Testis (tissue), 3 donors: Measurements from ENCODE around the gene NAT8L. TPM values are rescaled to one million over a fixed set of nuclear protein-coding genes. Genes with fewer than 3 reads are reported as not detected.

ENCODE experiments used
- DNase-seq: peaks from one replicate; pipeline ENCODE4 v3.0.0-alpha.2; 2019
- H3K27ac ChIP-seq, 2 donors: fragments of 200-600 bp; sonication (generic); one replicate each; pipeline ENCODE4 v1.5.1; 2019
- H3K27me3 ChIP-seq: fragments of 200-600 bp; sonication (generic); one replicate; pipeline ENCODE4 v1.5.1; 2019
- H3K36me3 ChIP-seq: fragments of 200-600 bp; sonication (generic); one replicate; pipeline ENCODE4 v1.5.1; 2017; ENCODE audit warnings: low read depth; ENCODE audit errors: missing control alignments
- H3K4me1 ChIP-seq: fragments of 200-600 bp; sonication (generic); one replicate; pipeline ENCODE4 v1.5.1; 2019
- H3K4me3 ChIP-seq, 2 donors: fragments of 200-600 bp; sonication (generic); one replicate each; pipeline ENCODE4 v1.5.1; 2017 to 2019
- H3K9me3 ChIP-seq: fragments of 200-600 bp; sonication (generic); one replicate; pipeline ENCODE4 v1.5.1; 2017
- POLR2A ChIP-seq: fragments of 450-650 bp; IDR thresholded peaks from one replicate; pipeline ENCODE4 v1.6.1; 2017; ENCODE audit warnings: antibody characterized with exemption, mild to moderate bottlenecking, moderate library complexity
- WGBS, 2 donors: methylation state at CpG; one replicate each; pipeline ENCODE4 v1.1.5; 2018; 5-methylcytosine and 5-hydroxymethylcytosine counted together
- intact Hi-C: fragments of 100-400 bp; cut with DNase I; formaldehyde crosslinking; loops from one replicate; pipeline ENCODE4 v1.15.1; 2023; ENCODE audit warnings: low total_unique reads
- polyA plus RNA-seq: library from polyadenylated mRNA; stranded (reverse); fragments of 350-450 nt; fragmentation: Illumina TruSeq; extraction: RNeasy Lipid Tissue Mini Kit (QIAGEN cat#74804); gene quantifications from one replicate; pipeline ENCODE4 v1.2.3, GENCODE V29; 2014; ENCODE audit warnings: low read depth, low replicate concordance; ENCODE audit not compliant: insufficient read depth
- total RNA-seq, 2 donors: library from RNA; depleted of rRNA; stranded (reverse); fragments of >200 nt; gene quantifications; one replicate each; pipeline ENCODE4 v1.2.3, GENCODE V29; 2016
- TF ChIP-seq, protein P1 (sequence below), 3 experiments: fragments of 450-650 bp in 2 of 3; fragments of 200-600 bp in 1 of 3; sonication (generic) in 1 of 3; IDR thresholded peaks; one replicate each; pipeline ENCODE4 v1.5.1; 2016 to 2019; ENCODE audit warnings: antibody characterized with exemption in 3 of 3, mild to moderate bottlenecking in 2 of 3, moderate library complexity in 1 of 3

The NAT8L gene
- total and polyA plus RNA-seq, 3 donors from 2014 or later: 36.6 to 82.9 (median 56.6) TPM

DNA sequence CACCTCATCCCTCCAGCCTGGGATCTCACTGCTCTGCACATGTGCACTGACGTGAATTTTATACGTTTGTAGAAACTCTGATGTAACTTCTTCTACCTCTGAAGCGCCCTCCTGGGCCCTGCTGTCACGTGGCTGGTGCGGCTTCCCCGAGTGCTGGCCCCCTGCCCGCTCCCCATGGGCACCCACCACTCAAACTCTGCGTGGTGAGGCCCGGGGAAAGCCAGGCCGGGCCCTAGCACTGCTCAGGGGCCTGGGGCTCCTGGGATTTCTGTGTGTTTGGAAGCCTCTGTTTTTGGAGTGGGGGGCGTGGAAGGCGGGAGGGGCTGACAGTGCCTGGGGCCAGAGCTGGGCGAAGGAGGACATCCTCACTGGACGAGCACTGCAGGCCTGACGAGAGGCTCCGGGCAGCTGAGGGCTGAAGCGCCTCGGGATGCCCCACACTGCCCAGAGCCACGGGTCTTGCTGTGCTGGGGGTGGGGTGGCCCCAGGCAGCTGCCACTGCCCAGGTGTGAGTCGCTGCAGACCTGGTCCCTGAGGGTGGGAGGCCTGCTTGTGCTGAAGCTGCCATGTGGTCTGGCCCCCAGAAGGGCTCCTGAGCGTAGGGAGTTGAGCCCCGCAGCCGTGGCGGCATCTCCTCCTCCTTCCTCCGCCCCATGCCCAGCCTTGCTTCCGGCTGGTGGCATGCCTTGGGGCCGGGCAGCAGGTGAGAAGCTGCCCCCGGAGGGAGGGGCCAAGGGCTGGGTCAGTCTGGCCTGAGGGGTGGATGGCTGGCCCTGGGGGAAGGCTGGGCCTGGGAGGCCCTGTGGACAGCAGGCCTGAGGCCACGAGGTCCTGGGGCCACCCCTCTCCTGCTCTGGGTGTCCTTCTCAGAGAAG lies 7.7 kb downstream of the NAT8L start:
- Histone ChIP-seq H3K4me3 (no peak overlapping the region), H3K36me3 (no peaks in the 10 kb centered on the region), H3K27me3 (no peaks in the 10 kb centered on the region), H3K4me1 (peaks cover 34% of the 10 kb centered on the region), H3K27ac (no peak overlapping the region), H3K9me3 (no peaks in the 10 kb centered on the region)
- intact Hi-C loops: no loop called here
- DNase-seq: no peak
- no peak for TF ChIP-seq POLR2A
- TF ChIP-seq, protein P1, sequence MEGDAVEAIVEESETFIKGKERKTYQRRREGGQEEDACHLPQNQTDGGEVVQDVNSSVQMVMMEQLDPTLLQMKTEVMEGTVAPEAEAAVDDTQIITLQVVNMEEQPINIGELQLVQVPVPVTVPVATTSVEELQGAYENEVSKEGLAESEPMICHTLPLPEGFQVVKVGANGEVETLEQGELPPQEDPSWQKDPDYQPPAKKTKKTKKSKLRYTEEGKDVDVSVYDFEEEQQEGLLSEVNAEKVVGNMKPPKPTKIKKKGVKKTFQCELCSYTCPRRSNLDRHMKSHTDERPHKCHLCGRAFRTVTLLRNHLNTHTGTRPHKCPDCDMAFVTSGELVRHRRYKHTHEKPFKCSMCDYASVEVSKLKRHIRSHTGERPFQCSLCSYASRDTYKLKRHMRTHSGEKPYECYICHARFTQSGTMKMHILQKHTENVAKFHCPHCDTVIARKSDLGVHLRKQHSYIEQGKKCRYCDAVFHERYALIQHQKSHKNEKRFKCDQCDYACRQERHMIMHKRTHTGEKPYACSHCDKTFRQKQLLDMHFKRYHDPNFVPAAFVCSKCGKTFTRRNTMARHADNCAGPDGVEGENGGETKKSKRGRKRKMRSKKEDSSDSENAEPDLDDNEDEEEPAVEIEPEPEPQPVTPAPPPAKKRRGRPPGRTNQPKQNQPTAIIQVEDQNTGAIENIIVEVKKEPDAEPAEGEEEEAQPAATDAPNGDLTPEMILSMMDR (IDR thresholded peaks at IDR 0.05): no peak
- WGBS, 2 donors: 65 to 74% methylated on average over 12 to 29 of the region's 29 CpGs

DNA sequence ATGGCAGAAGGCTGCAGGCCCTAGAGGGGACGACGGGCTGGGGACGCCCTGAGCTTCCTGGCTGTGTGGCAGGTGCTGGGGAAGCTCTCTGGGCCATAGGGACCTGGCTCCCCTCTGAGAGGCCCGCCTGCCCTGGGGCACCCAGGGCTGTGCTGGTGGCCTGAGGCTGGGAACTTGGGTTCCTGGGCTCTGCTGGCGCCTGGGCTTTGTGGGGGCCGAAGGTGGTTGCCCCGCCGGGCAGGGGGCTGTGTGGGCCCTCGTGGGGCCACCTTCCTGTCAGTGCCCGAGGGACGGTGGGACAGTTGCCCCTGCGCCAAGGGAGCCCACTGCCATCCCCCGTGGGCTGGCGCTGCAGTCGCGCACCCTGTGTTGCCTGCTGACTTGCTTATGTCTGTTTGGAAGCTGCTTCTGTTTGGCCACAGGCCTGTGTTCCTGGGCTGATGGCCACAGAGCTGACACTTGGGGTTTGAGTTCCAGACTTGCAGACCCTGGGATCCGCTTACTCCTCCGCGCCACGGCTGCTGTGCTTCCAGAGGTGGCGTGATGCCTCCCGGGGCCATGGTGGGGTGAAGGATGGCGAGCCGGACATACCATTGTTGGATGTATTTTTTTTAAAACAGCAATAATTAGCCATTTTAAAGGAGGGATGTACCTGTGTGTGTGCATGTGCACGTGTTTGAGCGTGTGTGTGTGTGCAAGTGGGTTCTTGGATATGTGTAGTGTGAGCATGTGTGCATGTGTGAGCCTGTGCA lies 8.5 kb downstream of the NAT8L start:
- Histone ChIP-seq H3K36me3 (no peaks in the 10 kb centered on the region), H3K4me1 (peaks cover 40% of the 10 kb centered on the region), H3K9me3 (no peaks in the 10 kb centered on the region), H3K4me3 (no peak overlapping the region), H3K27ac (no peak overlapping the region), H3K27me3 (no peaks in the 10 kb centered on the region)
- 52 to 57% methylated on average over 10 to 26 of the region's 26 CpGs for WGBS, 2 donors
- TF ChIP-seq, protein P1 (IDR thresholded peaks at IDR 0.05): no peak
- TF ChIP-seq POLR2A: no peak
- DNase-seq: no peak
- intact Hi-C loops: no loop called here

DNA sequence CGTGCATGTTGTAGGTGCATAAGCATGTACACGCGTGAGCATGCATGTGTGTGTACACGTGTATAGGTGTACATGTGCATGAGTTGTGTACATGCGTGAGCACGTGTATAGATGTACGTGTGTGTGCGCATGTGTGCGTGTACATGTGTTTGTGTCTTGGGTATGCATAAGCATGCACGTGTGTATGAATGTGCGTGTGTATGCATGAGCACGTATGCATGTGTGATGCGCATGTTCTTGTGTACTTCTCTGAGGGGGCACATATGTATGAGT lies 9.0 kb downstream of the NAT8L start:
- H3K36me3 ChIP-seq: no peaks in the 10 kb centered on the region
- no peak for DNase-seq
- no peaks in the 10 kb centered on the region for H3K9me3 ChIP-seq
- no peak overlapping the region for H3K4me3 ChIP-seq
- H3K27me3 ChIP-seq: no peaks in the 10 kb centered on the region
- intact Hi-C loops: no loop called here
- 84 to 86% methylated on average over 13 of the region's 13 CpGs for WGBS, 2 donors
- no peak overlapping the region for H3K27ac ChIP-seq
- peaks cover 45% of the 10 kb centered on the region for H3K4me1 ChIP-seq
- TF ChIP-seq, protein P1 (IDR thresholded peaks at IDR 0.05): no peak
- no peak for TF ChIP-seq POLR2A

DNA sequence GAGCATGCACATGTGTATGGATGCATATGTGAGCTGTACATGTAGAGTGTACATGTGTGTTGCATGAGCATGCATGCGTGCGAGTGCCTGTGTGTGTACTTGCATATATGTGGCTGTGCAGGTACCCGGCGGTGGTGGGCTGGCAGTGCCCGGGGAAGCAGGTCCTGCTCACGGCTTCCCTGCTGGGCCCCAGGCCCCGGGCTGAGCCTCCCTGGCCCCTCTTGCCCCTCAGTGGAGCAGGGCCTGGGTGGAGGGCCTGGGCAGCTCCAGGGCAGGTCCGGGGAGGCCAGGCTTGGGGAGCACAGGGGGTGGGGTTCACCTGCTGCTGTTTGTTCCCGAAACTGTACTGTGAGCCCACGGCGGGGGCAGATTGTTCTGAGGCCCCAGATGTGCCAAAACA lies 9.4 kb downstream of the NAT8L start:
- intact Hi-C loops: no loop called here
- TF ChIP-seq, protein P1 (IDR thresholded peaks at IDR 0.05): no peak
- TF ChIP-seq POLR2A: no peak
- WGBS, 2 donors: 84% methylated on average over 7 to 11 of the region's 11 CpGs
- Histone ChIP-seq H3K4me3 (no peak overlapping the region), H3K4me1 (peaks cover 49% of the 10 kb centered on the region), H3K27me3 (no peaks in the 10 kb centered on the region), H3K36me3 (no peaks in the 10 kb centered on the region), H3K27ac (no peak overlapping the region), H3K9me3 (no peaks in the 10 kb centered on the region)
- DNase-seq: no peak
